Measurements from ENCODE around the gene ITPKC. TPM values are rescaled to one million over a fixed set of nuclear protein-coding genes. Genes with fewer than 3 reads are reported as not detected.

The ITPKC gene
- total RNA-seq, 1 donor from 2014 or later = 19.7 TPM

DNA sequence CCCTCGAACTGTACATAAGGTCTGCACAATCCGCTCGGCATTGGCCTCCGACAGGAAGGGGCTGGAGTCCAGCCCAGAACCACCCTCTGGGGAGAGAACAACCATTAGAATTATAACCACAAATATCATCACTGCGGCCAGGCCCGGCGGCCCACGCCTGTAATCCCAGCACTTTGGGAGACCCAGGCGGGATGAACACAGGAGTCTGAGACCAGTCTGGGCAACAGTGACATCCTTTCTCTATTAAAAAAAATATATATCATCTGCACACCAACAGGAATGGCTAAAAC lies 11.6 kb upstream of the ITPKC start:
- no peak overlapping the region for H3K9ac ChIP-seq (ENCODE audit: low read length)
- no peaks in the 10 kb centered on the region for H3K27me3 ChIP-seq (ENCODE audit: insufficient read depth, low read length)
- H3K4me1 Mint-ChIP-seq (ENCODE audit: low read depth, unreplicated experiment) = peaks cover 9% of the 10 kb centered on the region
- no peak overlapping the region for H3K27ac ChIP-seq (ENCODE audit: low read depth, low read length)
- no peaks in the 10 kb centered on the region for H3K4me1 ChIP-seq (ENCODE audit: insufficient read depth, low read length)
- no peak overlapping the region for H3K4me2 ChIP-seq (ENCODE audit: low read length)
- H3K79me2 ChIP-seq (ENCODE audit: insufficient read depth, low read length) = no peaks in the 10 kb centered on the region
- peaks cover 15% of the 10 kb centered on the region for H3K36me3 Mint-ChIP-seq (ENCODE audit: low read depth, unreplicated experiment)
- TF ChIP-seq EZH2 (IDR thresholded peaks at IDR 0.05; ENCODE audit: insufficient read depth, low read length) = no peak
- TF ChIP-seq, protein P1, sequence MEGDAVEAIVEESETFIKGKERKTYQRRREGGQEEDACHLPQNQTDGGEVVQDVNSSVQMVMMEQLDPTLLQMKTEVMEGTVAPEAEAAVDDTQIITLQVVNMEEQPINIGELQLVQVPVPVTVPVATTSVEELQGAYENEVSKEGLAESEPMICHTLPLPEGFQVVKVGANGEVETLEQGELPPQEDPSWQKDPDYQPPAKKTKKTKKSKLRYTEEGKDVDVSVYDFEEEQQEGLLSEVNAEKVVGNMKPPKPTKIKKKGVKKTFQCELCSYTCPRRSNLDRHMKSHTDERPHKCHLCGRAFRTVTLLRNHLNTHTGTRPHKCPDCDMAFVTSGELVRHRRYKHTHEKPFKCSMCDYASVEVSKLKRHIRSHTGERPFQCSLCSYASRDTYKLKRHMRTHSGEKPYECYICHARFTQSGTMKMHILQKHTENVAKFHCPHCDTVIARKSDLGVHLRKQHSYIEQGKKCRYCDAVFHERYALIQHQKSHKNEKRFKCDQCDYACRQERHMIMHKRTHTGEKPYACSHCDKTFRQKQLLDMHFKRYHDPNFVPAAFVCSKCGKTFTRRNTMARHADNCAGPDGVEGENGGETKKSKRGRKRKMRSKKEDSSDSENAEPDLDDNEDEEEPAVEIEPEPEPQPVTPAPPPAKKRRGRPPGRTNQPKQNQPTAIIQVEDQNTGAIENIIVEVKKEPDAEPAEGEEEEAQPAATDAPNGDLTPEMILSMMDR (IDR thresholded peaks at IDR 0.05; ENCODE audit: insufficient read depth, low read depth, low read length) = no peak
- H3K36me3 ChIP-seq (ENCODE audit: insufficient read depth, low read length) = peaks cover 2% of the 10 kb centered on the region
- peaks cover 1% of the 10 kb centered on the region for H3K9me3 Mint-ChIP-seq (ENCODE audit: unreplicated experiment)
- H3K27me3 Mint-ChIP-seq (ENCODE audit: low read depth, unreplicated experiment) = no peaks in the 10 kb centered on the region
- no peak overlapping the region for H3K4me3 Mint-ChIP-seq (ENCODE audit: unreplicated experiment)
- DNase-seq (ENCODE audit: low read depth) (no peak), FAIRE-seq (no peak)
- no peaks in the 10 kb centered on the region for H4K20me1 ChIP-seq (ENCODE audit: insufficient read depth, low read length)
- no peak overlapping the region for H3K4me3 ChIP-seq (ENCODE audit: insufficient read depth, low read depth, low read length)
- no peaks in the 10 kb centered on the region for H3K9me3 ChIP-seq (ENCODE audit: insufficient read depth, low read depth, low read length)
- no peak overlapping the region for H3K27ac Mint-ChIP-seq (ENCODE audit: unreplicated experiment)
- H2AFZ ChIP-seq (ENCODE audit: low read depth, low read length) = no peak overlapping the region

DNA sequence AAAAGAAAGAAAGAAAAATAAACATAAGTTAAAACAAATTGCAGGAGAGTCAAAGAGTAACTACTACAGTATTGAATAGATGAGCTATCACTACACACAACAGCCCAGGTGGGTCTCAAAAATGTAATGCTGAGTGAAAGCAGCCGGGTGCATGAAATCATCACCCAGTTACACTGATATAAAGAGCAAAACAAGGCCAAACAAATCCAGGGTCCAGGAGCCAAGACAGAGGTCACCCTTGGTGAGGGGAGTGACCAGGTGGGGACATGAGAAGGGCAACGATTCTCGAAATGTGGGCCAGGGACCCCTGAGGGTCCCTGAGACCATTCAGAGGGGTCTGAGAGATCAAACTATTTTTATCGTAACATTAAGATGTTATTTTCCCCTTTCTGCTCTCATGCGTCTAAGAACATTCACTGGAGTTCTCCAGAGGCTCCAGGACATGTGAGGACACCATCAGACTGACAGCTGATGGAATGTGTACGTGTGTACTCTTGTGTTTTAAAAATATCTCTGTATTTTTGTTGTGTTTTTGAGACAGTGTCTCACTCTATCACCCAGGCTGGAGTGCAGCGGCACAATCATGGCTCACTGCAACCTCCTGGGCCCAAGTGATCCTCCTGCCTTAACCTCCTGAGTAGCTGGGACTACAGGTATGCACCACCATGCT lies 10.8 kb upstream of the ITPKC start:
- Histone ChIP-seq H3K4me1 (ENCODE audit: insufficient read depth, low read length) (no peaks in the 10 kb centered on the region), H3K4me3 (ENCODE audit: insufficient read depth, low read depth, low read length) (no peak overlapping the region), H3K9me3 (ENCODE audit: insufficient read depth, low read depth, low read length) (no peaks in the 10 kb centered on the region), H3K9ac (ENCODE audit: low read length) (no peak overlapping the region), H3K79me2 (ENCODE audit: insufficient read depth, low read length) (no peaks in the 10 kb centered on the region), H3K27ac (ENCODE audit: low read depth, low read length) (no peak overlapping the region), H2AFZ (ENCODE audit: low read depth, low read length) (no peak overlapping the region), H3K27me3 (ENCODE audit: insufficient read depth, low read length) (no peaks in the 10 kb centered on the region), H3K36me3 (ENCODE audit: insufficient read depth, low read length) (peaks cover 2% of the 10 kb centered on the region), H3K4me2 (ENCODE audit: low read length) (no peak overlapping the region), H4K20me1 (ENCODE audit: insufficient read depth, low read length) (no peaks in the 10 kb centered on the region)
- Mint-ChIP-seq H3K27me3 (ENCODE audit: low read depth, unreplicated experiment) (no peaks in the 10 kb centered on the region), H3K27ac (ENCODE audit: unreplicated experiment) (no peak overlapping the region), H3K4me3 (ENCODE audit: unreplicated experiment) (no peak overlapping the region), H3K36me3 (ENCODE audit: low read depth, unreplicated experiment) (peaks cover 15% of the 10 kb centered on the region), H3K9me3 (ENCODE audit: unreplicated experiment) (peaks cover 1% of the 10 kb centered on the region), H3K4me1 (ENCODE audit: low read depth, unreplicated experiment) (peaks cover 9% of the 10 kb centered on the region)
- DNase-seq (ENCODE audit: low read depth) (no peak), FAIRE-seq (no peak)
- TF ChIP-seq, protein P1 (IDR thresholded peaks at IDR 0.05; ENCODE audit: insufficient read depth, low read depth, low read length) = no peak
- TF ChIP-seq EZH2 (IDR thresholded peaks at IDR 0.05; ENCODE audit: insufficient read depth, low read length) = no peak

DNA sequence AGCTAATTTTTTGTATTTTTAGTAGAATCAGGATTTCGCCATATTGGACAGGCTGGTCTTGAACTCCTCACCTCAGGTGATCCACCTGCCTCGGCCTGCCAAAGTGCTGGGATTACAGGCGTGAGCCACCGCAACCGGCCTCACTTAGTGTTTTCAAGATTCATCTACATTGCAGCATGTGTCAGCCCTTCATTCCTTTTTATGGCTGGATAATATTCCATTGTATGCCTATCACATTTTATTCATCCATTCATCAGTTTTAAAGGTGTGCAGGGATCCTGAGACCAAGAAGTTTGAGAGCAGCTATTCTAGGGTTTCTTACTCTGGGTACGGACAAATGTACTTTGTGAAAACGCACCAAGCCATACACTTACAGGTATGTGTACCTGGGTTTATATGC lies 9.3 kb upstream of the ITPKC start:
- no peak overlapping the region for H3K27ac ChIP-seq (ENCODE audit: low read depth, low read length)
- no peaks in the 10 kb centered on the region for H4K20me1 ChIP-seq (ENCODE audit: insufficient read depth, low read length)
- H3K4me2 ChIP-seq (ENCODE audit: low read length) = no peak overlapping the region
- no peaks in the 10 kb centered on the region for H3K36me3 ChIP-seq (ENCODE audit: insufficient read depth, low read length)
- H3K9ac ChIP-seq (ENCODE audit: low read length) = no peak overlapping the region
- Mint-ChIP-seq H3K9me3 (ENCODE audit: unreplicated experiment) (peaks cover 1% of the 10 kb centered on the region), H3K4me3 (ENCODE audit: unreplicated experiment) (no peak overlapping the region), H3K4me1 (ENCODE audit: low read depth, unreplicated experiment) (peaks cover 7% of the 10 kb centered on the region), H3K36me3 (ENCODE audit: low read depth, unreplicated experiment) (peaks cover 15% of the 10 kb centered on the region), H3K27ac (ENCODE audit: unreplicated experiment) (no peak overlapping the region), H3K27me3 (ENCODE audit: low read depth, unreplicated experiment) (no peaks in the 10 kb centered on the region)
- H3K4me1 ChIP-seq (ENCODE audit: insufficient read depth, low read length) = no peaks in the 10 kb centered on the region
- H3K27me3 ChIP-seq (ENCODE audit: insufficient read depth, low read length) = no peaks in the 10 kb centered on the region
- no peak overlapping the region for H3K4me3 ChIP-seq (ENCODE audit: insufficient read depth, low read depth, low read length)
- DNase-seq (ENCODE audit: low read depth) = no peak
- FAIRE-seq = no peak
- no peak overlapping the region for H2AFZ ChIP-seq (ENCODE audit: low read depth, low read length)
- TF ChIP-seq, protein P1 (IDR thresholded peaks at IDR 0.05; ENCODE audit: insufficient read depth, low read depth, low read length) = no peak
- no peak for TF ChIP-seq EZH2 (IDR thresholded peaks at IDR 0.05; ENCODE audit: insufficient read depth, low read length)
- H3K9me3 ChIP-seq (ENCODE audit: insufficient read depth, low read depth, low read length) = no peaks in the 10 kb centered on the region
- H3K79me2 ChIP-seq (ENCODE audit: insufficient read depth, low read length) = no peaks in the 10 kb centered on the region

Measured in astrocyte (in vitro differentiated cells and primary cell).